Measurements from ENCODE around the gene ANKMY1.

ANKMY1 gene

DNA sequence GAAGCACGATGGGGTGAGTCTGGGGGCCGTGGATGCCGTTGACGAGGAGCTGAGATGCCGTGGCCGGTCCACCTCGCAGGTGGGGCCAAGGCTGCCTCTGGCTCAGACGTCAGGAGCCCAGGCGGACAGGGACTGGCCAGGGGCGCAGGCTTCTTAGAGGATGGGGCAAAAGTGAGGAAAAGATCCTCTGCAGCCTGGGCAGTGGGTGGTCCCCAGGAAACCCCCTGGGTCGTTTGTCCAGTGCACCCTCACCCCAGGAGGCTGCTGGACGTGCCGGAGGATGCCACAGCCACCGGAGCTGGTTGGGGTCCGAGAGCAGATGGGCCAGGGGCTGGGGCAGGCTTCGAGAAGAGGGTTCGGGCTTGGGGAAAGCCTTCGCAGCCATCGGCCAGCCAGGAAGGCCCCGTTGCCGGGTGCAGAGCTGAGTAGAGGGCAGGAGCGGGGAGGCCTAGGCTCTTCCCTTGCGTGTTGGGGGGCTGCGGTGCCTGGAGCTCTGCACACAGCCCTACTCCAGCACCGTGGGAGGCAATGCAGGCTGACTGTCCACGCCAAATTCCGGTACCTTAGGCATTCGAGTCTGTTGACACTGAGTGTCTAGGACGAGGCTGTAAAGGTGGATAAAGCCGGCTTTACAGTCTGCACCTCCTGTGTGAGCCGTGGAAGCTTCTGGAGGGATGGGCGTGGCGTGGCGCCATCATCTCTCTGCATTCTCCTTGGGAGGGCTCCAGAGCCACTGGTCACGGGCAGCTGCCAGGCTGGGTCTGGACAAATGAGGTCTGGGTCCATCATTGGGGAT is 103.5 kb downstream of the ANKMY1 start:
- TF ChIP-seq, protein P1, sequence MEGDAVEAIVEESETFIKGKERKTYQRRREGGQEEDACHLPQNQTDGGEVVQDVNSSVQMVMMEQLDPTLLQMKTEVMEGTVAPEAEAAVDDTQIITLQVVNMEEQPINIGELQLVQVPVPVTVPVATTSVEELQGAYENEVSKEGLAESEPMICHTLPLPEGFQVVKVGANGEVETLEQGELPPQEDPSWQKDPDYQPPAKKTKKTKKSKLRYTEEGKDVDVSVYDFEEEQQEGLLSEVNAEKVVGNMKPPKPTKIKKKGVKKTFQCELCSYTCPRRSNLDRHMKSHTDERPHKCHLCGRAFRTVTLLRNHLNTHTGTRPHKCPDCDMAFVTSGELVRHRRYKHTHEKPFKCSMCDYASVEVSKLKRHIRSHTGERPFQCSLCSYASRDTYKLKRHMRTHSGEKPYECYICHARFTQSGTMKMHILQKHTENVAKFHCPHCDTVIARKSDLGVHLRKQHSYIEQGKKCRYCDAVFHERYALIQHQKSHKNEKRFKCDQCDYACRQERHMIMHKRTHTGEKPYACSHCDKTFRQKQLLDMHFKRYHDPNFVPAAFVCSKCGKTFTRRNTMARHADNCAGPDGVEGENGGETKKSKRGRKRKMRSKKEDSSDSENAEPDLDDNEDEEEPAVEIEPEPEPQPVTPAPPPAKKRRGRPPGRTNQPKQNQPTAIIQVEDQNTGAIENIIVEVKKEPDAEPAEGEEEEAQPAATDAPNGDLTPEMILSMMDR (IDR thresholded peaks at IDR 0.05), result no peak

DNA sequence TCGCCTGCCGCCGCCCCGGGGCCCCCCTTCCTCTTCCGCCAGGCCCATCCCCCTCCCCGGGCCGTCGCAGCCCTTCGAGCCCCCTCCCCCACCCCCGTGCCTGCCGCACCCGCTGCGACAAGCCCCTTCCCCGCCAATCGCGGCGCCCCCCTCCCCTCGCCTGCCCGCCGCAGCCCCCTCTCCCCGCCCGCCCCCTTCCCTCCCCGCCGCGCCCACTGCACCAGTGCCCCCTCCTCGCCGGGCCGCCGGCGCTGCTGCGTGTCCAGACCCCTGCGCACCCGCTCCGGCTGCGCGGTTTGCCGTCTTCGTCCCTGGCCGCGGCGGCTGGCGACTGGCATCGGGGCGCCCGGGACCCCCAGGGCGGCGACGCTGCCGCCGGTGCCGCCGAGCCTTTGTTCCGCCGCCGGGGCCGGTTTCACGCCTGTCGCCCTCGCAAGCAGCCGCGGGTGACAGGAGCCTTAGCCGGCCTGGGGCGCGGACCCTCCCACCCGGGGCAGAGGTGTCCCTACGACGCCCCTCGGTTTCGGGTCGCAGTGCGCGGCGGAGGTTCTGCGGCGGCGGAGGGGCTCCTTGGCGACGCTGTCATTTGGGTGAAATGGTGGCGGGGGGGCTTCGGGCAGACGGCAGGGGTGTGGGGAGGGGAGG is 104.2 kb downstream of the ANKMY1 start:
- TF ChIP-seq, protein P1 (IDR thresholded peaks at IDR 0.05), result no peak

DNA sequence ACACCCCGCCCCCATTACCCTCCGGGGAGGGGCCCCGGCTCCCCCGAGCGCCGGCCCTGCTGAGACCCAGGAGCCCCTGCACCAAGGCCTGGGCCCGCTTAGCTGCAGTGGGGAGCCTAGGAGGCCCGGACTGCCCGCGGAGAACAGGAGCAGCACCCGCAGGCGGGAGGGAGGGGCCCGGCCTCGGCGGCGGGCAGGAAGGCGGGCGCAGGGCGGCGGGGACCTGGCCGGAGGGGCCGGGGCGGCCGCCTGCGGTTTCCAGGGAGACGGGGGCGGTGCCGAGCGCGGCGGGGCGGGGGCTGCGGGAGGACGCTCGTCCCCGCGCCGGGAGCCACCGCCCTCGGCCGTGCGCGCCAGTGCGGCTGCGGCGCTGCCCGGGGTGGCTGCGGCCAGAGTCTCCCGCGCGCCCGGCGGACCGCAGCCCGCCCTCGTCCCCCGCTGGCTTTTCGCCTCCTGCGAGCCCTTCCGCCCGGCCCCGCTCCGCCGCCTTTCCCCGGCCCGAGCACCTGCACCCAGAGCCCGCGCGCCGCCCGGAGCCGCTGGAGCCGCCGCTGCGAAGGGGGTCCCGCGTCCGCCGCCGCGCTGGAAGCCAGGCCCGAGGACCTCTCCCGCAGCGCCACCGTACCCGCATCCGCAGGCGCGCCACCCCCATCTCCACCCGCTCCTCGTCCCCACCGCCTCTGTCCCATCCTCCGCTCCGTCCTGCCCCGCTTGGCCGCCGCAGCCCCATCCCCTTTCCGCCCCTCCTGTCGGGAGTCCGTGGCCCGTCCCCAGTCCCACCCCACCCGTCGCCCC is 105.1 kb downstream of the ANKMY1 start:
- TF ChIP-seq, protein P1 (IDR thresholded peaks at IDR 0.05), result no peak

DNA sequence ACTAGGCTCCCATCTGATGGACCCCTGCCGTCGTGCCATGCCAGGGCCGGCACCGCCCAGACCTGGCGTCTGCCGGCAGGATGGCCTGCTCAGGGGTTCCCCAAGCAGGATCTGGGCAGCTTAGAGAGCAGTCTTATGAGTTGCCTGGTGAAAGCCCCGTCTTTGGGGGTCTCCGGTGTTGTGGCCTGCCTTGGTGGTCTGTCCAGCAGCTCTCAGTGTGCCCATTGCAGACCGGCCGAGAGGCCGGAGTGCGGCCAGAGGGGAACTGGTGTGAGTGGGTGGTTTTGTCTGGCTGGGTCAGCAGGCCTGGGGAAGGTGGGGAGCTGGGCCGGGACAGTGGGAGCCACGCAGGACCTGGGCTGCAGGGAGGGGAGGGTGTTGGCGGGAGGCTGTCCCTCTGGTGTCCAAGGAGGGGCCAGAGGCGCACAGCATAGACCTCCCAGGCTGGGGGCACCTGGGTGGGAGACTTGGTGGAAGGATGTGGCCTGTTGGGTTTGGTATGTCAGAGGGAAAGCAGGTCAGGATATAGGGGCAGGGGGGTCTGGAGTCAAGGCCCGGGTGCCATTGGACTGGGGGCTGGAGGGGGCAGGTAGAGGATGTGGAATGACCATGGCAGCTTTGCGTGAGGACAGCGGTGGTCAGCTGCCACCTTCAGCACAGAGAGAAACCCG is 105.9 kb downstream of the ANKMY1 start:
- TF ChIP-seq, protein P1 (IDR thresholded peaks at IDR 0.05), result no peak

DNA sequence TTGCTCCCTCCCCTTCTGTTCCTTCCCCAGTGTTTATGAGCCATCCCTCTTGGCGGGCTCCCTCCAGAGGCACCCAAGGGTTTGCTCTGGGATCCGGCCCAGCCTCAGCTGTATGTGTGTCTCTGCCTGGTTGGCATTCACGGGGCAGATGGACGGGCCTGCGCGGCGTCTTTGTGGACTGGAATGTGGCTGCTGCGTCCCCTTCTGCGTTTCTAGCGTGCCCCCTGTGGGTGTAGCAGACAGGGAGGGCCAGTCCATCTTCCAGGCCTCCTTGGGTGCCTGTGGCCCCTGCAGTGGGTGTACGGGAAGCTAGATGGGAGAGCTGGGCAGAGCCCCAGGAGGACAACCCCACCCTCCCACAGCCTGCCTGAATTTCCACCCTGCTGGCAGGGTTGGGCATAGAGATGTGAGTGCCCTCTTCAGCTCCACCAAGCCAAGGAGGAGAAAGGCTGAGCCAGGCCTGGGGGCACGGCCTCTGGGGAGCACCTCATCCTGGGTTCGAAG is 106.6 kb downstream of the ANKMY1 start:
- TF ChIP-seq, protein P1 (IDR thresholded peaks at IDR 0.05), result no peak

DNA sequence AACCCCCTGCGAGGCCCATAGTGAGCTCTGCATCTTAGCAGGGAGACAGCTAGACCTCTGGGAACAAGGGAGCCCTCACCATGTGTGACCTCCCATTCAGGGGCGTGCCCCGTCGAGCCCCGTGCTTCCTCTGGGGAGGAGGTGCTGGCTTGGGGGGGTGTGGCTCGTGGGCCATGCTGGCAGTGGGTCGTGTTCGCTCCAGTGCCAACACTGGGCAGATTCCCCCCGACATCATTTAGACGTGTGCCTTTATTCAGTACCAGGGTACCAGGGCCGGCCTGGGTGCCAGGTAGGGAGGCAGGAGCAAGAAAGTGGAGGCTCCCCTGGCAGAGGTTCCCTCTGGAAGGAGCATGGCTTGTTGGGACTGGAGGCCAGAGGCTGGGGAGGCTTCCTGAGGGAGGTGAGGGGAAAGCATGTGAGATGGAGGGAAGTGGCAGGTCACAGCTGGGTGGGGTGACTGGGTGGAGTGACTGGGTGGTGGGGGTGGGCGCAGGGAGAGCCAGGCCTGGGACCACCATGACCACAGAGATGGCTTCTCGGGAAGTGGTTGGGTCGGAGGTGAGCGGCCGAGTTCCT is 107.2 kb downstream of the ANKMY1 start:
- TF ChIP-seq, protein P1 (IDR thresholded peaks at IDR 0.05), result no peak

Measured in LNCAP (cell line).